ENCODE data around the gene CCDC85B. TPM values are rescaled to one million over a fixed set of nuclear protein-coding genes. Genes with fewer than 3 reads are reported as not detected.

CCDC85B gene
- polyA plus RNA-seq, 1 of the 3 experiments (the other 2 are of a cell fraction), result 52.8 TPM

GRCh38 chr11:65868076-65868667 lies 22.3 kb upstream of the CCDC85B start:
- H3K4me1 ChIP-seq (ENCODE audit: control insufficient read depth in 1 of 2, insufficient read depth in 2 of 2, low read depth in 1 of 2, low read length in 1 of 2), result peaks cover 15 to 23% of the 10 kb centered on the region in 2 experiments; a peak in 2 of 4 replicates
- peak; percentile 73 for DNase-seq
- H3F3A ChIP-seq (replicated peaks; ENCODE audit: insufficient read depth), result peaks cover 61% of the 10 kb centered on the region
- no peak overlapping the region for H3K4me2 ChIP-seq
- ChIA-PET POLR2A (interaction anchor here (1.2 to 4.8 kb wide), 3 partner anchors 9 to 17 kb away, joined by 3 to 59 read pairs (median 4); partner anchors contain the start of genes CFL1 and MUS81), CTCF (interaction anchor here (7.1 to 18.4 kb wide), 2 partner anchors 7 to 17 kb away, joined by 89 to 374 read pairs; partner anchors contain the start of genes CCDC85B, CTSW, FIBP and MUS81)
- H2AFZ ChIP-seq (ENCODE audit: low read depth), result no peak overlapping the region
- H3K79me2 ChIP-seq (ENCODE audit: insufficient read depth), result peaks cover 45% of the 10 kb centered on the region
- no peaks in the 10 kb centered on the region for H3K9me3 ChIP-seq
- peaks cover 45 to 74% of the 10 kb centered on the region in 2 experiments for H3K36me3 ChIP-seq (replicated peaks in 1 of 2; ENCODE audit: control insufficient read depth in 1 of 2, insufficient read depth in 2 of 2, low read length in 1 of 2)
- TF ChIP-seq TEAD4 (IDR thresholded peaks at IDR 0.05; ENCODE audit: borderline replicate concordance, insufficient read depth), result no peak
- TF ChIP-seq IRF3 (IDR thresholded peaks at IDR 0.05; ENCODE audit: low read depth, low read length), result no peak
- TF ChIP-seq TAF1 (IDR thresholded peaks at IDR 0.05; ENCODE audit: borderline replicate concordance, low read depth, low read length), result no peak
- no peak for TF ChIP-seq FOXM1 (IDR thresholded peaks at IDR 0.05; ENCODE audit: low read depth)
- TF ChIP-seq SMC3 (IDR thresholded peaks at IDR 0.05; ENCODE audit: low read depth, low read length), result no peak
- TF ChIP-seq RAD21 (IDR thresholded peaks at IDR 0.05; ENCODE audit: low read length), result no peak
- TF ChIP-seq ZBTB33 (IDR thresholded peaks at IDR 0.05; ENCODE audit: borderline replicate concordance, low read depth), result no peak
- TF ChIP-seq GATA2 (CRISPR knock-in tag; IDR thresholded peaks at IDR 0.05), result no peak
- no peaks in the 10 kb centered on the region; the same call in 1 of the 2 replicates for H4K20me1 ChIP-seq (ENCODE audit: insufficient read depth)
- WGBS (ENCODE audit: low lambda C conversion rate), result 97% methylated on average over 10 of the region's 19 CpGs
- H3K9me2 ChIP-seq, result no peaks in the 10 kb centered on the region
- no peak overlapping the region for H3K9ac ChIP-seq
- H3K27me3 ChIP-seq (ENCODE audit: insufficient read depth), result no peaks in the 10 kb centered on the region
- H3K27ac ChIP-seq (ENCODE audit: low read depth in 2 of 2, low read length in 1 of 2), result no peak overlapping the region; a peak in 1 of 4 replicates
- no peak overlapping the region for H3K4me3 ChIP-seq (ENCODE audit: low read depth in 2 of 2, low read length in 1 of 2)

- H3K79me2 ChIP-seq (ENCODE audit: insufficient read depth), result peaks cover 41% of the 10 kb centered on the region
- H4K20me1 ChIP-seq (ENCODE audit: insufficient read depth), result no peaks in the 10 kb centered on the region; the same call in 1 of the 2 replicates
- no peaks in the 10 kb centered on the region for H3K27me3 ChIP-seq (ENCODE audit: insufficient read depth)
- POLR2A ChIA-PET, result interaction anchor here (1.2 to 4.8 kb wide), 3 partner anchors 9 to 18 kb away, joined by 3 to 59 read pairs (median 4); partner anchors contain the start of genes CFL1 and MUS81
- no peak overlapping the region for H3K4me2 ChIP-seq
- 100% methylated on average over 3 of the region's 3 CpGs for WGBS (ENCODE audit: low lambda C conversion rate)
- DNase-seq, result no peak
- peaks cover 58% of the 10 kb centered on the region for H3F3A ChIP-seq (replicated peaks; ENCODE audit: insufficient read depth)
- H3K36me3 ChIP-seq (replicated peaks in 1 of 2; ENCODE audit: control insufficient read depth in 1 of 2, insufficient read depth in 2 of 2, low read length in 1 of 2), result peaks cover 45 to 67% of the 10 kb centered on the region in 2 experiments
- CTCF ChIA-PET, result interaction anchor here (1.5 to 18.4 kb wide), 4 partner anchors 8 to 157 kb away, joined by 5 to 374 read pairs (median 48); partner anchors contain the start of genes CCDC85B, CTSW, FIBP and KAT5
- peaks cover 18 to 26% of the 10 kb centered on the region in 2 experiments; a peak in 3 of 4 replicates for H3K4me1 ChIP-seq (ENCODE audit: control insufficient read depth in 1 of 2, insufficient read depth in 2 of 2, low read depth in 1 of 2, low read length in 1 of 2)
- no peak overlapping the region for H2AFZ ChIP-seq (ENCODE audit: low read depth)
- TF ChIP-seq POLR2AphosphoS5 (IDR thresholded peaks at IDR 0.05; ENCODE audit: low read depth, low read length), result peak; percentile 28; the same call in 1 of the 2 replicates
- TF ChIP-seq EP300 (IDR thresholded peaks at IDR 0.05; ENCODE audit: borderline replicate concordance in 1 of 2, low read depth in 1 of 2, low read length in 1 of 2), result no peak
- H3K27ac ChIP-seq (ENCODE audit: low read depth in 2 of 2, low read length in 1 of 2), result peak overlapping the region; percentile 7 to 22; a peak in 1 of 4 replicates
- no peaks in the 10 kb centered on the region for H3K9me2 ChIP-seq
- no peak overlapping the region for H3K4me3 ChIP-seq (ENCODE audit: low read depth in 2 of 2, low read length in 1 of 2)
- no peaks in the 10 kb centered on the region for H3K9me3 ChIP-seq
- no peak overlapping the region for H3K9ac ChIP-seq
Observed at GRCh38 chr11:65868907-65869306, 21.6 kb upstream of the CCDC85B start.

Measured in SK-N-SH (cell line).